HG02571 (cell line): ENCODE results near the gene SYNE1.
"Not testable (repeated sequence)": the region's sequence is repeated elsewhere in the genome, so short reads cannot be mapped to it uniquely, and the experiment has no call there.

Source experiments
- ATAC-seq: cut with Tn5 transposase; IDR thresholded peaks from one replicate; pipeline ENCODE4 v1.9.1; 2021; ENCODE audit warnings: mild to moderate bottlenecking, moderate library complexity; ENCODE audit not compliant: unreplicated experiment

The SYNE1 gene

DNA sequence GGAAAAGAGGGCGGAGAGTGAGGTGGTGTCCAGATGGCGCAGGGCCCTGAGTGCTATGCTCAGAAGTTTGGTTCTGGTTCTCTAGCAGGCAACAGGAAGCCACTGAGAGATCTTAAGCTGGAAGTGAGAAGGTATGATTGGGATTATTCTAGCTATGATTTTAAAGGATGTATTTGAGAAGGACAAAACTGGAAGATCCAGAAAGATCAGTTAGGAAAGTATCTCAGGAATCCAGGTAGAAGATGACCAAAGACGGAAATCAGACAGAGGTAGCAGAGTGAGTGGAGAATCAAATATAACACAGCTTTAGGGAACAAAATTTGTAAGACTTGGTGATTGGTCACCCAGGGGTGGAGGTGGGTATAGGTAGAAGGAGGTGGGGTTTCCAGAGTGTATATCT lies 5.8 kb downstream of the SYNE1 start:
- ATAC-seq = no peak

DNA sequence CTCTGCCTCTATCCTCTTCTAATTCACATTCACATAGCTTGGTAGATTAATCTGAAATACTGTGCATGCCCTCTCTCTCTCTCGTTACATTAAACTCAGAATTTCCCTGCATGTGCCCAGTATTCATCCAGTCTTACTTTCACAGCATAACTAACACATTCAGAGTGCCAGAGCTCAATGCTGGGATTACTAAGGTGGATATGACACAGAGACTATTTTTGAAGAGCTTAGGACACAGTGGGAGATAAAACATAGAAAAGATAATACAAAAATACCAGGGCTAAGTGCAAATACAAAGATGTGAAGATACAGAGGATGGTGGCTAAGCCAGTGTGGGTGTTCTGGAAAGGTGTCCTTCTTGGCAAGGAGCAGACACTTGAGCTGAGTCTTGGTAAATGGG lies 6.3 kb downstream of the SYNE1 start:
- ATAC-seq = no peak

DNA sequence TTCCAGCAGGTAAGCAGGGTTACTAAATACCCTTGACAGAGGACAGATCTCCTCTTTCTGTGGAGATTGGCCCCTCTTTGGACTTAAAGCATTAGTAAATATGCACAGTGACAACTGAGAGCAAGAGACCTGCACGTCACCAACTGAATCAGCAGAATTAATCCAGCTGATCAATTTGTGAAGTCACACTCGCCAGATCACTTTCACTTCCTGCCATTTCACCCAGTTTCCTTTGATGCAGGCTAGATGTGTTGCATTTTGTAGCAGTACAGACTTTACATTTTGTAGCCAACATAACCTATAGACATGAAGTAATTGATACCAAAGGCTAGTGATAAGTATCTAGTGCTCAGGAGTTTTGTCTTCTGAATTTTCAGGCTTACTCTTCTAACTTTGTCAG lies 11.9 kb downstream of the SYNE1 start:
- no peak for ATAC-seq

DNA sequence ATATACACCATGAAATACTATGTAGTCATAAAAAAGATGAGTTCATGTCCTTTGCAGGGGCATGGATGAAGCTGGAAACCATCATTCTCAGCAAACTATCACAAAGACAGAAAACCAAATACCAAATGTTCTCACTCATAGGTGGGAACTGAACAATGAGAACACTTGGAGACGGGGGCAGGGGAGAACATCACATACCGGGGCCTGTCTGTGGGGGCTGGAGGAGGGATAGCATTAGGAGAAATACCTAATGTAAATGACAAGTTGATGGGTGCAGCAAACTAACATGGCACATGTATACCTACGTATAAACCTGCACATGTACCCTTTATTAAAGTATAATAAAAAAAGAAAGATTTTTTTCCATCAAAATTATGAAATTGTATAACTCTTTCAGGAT lies 22.4 kb downstream of the SYNE1 start:
- not testable (repeated sequence) for ATAC-seq

DNA sequence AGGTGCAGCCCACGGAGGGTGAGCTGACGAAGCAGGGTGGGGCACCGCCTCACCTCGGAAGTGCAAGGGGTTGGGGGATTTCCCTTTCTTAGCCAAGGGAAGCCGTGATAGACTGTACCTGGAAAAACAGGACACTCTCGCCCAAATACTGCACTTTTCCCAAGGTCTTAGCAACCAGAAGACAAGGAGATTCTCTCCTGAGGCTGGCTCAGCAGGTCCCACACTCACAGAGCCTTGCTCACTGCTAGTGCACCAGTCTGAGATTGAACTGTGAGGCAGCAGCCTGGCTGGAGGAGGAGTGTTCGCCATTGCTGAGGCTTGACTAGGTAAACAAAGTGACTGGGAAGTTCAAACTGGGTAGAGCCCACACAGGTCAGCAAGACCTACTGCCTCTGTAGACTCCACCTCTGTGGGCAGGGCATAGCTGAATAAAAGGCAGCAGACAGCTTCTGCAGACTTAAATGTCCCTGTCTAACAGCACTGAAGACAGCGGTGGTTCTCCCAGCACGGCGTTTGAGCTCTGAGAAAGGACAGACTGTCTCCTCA lies 28.0 kb downstream of the SYNE1 start:
- no peak for ATAC-seq

DNA sequence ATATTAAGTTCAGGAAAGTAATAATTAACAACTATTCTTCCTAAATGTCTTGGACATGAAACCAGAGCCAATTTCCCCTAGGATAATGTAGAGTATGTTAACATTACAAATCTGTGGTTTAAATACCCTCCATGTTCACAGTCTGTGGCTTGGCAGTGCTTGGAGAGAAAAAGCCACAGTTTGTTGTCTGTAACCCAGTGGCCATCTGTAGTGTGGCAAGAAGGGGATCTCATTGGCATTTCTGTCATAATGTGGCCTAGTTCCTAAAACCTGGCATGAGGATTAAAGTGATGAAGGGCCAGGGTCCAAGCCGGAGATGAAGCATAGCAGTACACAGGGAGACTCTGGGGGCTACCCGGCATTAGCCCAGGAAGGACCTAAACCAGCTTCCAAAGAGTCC lies 31.2 kb downstream of the SYNE1 start:
- ATAC-seq = no peak

DNA sequence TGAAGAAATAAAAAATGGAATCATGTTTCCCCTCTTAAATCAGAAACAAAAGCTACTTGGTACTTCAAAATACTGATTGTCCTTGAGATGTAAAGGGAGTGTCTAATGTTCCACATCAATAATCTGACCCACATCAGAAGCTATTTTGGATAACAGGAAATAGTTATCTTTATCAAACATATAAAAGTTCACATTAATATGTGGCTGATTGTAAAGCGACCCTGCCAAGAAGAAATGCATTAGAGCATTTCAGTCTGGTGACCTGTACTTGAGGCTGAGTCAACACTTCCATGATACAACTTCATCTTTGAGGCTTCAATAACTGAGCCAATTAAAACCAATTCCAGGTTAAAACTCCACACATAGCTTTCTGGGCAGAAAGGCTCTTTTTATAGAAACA lies 31.8 kb downstream of the SYNE1 start:
- no peak for ATAC-seq

DNA sequence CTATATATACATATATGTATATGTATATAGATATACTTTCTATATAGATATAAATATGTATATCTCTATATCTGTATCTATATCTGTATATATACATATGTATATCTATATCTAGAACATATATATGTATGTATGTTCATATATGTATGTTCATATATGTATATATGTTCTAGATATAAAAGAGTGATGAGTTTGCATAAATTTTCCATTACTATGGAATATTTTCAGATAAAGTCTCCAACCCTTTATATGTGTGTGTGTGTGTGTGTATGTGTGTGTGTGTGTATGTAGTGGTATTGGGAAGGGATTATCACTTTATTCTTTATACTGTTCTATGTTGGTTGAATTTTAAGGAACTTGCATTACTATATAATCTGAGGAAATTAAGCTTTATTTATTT lies 33.3 kb downstream of the SYNE1 start:
- ATAC-seq = no peak

DNA sequence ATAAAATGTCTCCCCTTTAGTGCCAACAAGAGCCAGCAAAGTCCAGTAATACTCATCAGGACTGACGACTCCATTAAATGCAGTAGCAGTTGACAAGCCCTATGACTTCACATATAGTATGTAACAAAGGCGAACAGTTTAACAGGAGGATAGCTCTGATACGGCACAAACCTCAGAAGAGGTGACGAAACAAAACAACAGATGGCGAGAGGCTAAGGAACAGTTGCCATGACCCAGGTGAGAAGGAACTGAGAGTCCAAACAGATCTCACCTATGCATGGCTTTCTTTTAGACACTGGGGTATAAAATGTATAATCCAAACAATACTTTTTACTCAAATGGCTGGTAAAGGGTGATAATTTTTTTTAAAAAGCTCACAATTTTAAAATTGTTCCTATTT lies 37.1 kb downstream of the SYNE1 start:
- ATAC-seq = no peak

DNA sequence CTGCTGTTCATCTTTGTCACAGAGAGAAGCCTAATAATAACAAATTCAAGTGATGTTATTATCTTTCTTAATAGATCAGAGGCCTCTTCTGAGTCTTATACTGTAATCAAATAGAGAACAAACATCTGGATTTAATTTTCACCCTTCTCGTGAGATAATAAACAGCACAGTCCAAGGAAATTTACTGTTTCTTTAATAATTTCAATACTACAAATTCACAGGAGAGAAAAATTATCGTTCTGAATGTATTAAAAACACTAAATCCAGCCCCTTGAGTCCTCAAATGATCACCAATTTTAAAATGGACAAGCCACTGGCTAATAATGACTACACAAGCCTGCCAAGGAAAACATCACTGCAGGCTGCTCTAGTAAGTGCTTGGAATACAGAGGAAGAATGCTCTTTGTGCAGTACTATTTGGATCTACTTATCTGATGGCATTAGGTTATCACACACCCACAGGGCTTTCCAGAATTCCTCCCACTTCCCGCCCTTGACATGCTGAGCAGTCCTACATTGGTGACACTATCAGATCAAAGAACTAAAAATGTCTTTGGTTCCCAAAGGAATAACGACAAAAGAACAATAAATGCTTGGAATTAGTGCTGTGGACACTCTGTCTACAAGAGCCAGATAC lies 38.1 kb downstream of the SYNE1 start:
- no peak for ATAC-seq

DNA sequence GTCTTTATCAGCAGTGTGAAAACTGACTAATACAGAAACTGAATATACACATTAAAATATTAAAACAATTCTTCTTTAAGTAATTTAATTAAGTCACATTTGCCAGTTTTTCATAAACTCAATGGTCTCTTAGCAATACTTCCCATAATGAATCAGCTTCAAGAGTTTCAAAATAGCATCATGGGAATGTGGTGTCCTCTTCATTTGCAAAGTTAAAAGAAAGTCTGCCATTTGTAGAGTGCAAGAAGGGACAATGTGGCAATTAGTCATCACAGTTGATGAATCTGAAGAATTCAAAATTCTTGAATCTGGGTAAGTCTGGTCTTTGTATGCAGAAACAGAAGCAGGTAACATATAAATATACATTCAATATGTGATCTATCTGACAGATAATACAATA lies 38.7 kb downstream of the SYNE1 start:
- no peak for ATAC-seq

DNA sequence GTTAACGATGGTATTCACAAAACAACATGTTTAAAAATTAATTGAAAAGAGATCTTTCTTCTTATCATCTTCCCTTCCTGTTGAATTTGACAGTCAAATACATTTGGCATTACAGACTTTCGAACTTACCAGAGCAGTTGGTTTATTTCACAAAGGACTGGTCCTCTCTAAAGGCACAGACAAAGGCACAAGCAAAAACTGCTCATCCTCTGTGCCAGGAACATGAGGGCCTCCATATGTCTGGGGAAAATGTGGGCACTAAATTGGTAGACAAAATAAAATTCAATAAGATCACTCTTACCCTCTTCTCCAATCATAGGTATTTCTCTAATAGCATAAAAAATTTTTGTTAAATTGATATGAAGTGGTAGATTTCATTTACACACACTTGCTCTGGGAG lies 40.4 kb downstream of the SYNE1 start:
- ATAC-seq = no peak

DNA sequence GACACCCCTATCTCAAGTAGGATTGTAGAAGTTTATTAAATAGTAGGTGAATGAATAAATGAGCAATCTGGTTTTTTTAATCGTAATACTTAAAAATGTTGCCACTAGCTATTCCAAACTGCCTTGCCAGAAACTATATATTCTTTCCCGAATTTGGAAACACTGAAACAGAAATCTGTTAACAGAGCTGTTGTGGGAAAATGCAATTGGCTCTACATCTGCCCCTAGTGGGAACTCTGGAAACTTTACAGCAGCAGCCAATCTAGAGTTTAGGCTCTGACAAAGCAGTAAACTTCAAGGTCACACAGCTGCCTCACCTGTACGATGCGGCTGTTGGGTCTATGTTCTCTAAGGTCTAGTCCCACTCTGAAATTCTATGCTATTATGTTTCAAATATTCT lies 41.7 kb downstream of the SYNE1 start:
- ATAC-seq = no peak

DNA sequence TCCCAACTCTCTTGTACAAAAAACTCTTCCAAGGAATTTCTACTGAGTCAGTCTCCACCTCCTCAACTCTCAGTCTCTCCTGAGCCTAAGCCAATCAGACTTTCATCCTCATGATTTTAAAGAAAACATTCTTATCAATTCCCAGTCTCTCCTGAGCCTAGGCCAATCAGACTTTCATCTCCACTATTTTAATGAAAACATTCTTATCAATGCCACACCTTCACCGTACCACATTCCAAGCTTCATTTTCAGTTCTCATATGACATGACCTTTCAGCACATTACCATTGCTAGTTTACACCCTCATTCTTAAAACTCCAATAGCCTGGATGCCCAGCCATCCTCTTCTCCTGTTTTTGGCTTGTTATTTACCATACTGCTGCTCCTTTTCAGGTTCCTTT lies 42.5 kb downstream of the SYNE1 start:
- ATAC-seq = no peak

DNA sequence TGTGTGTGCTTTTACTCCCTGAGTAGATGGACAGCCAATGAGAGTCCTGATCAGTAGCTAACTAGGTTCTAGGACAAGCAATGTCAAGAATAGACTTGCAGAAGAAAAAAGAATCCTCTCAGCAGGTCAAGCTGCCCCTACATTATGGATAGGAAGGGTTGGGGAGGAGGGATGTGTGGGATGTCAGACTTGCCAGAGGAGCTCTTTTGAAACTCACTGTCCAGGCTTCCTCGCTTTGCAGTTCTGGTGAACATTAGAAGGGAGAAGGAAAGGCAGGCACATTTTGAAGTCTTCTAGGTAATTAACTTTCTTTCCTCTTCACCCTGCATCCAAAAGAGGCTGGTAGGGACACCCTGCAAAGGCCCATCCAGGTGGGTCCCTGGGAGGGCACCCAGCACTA lies 48.7 kb downstream of the SYNE1 start:
- no peak for ATAC-seq

DNA sequence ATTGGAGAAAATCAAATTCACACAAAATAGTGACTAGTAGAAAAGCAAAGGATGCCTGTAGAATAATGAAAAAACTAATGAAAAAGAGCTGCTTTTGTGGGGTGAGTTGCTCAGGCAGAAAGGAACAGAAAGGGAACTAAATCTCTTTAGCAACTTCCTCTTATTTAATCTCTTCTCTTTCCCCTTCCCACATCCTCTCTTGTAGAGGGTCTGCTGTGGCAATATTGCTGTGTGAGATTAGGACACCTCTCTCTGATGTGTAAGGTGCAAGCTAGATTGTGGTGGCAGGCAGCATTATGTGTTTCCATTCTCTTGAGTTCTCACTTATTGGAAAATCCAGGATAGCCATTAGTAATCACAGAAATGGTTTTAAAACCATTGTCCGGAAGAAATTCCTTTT lies 49.7 kb downstream of the SYNE1 start:
- ATAC-seq = no peak

DNA sequence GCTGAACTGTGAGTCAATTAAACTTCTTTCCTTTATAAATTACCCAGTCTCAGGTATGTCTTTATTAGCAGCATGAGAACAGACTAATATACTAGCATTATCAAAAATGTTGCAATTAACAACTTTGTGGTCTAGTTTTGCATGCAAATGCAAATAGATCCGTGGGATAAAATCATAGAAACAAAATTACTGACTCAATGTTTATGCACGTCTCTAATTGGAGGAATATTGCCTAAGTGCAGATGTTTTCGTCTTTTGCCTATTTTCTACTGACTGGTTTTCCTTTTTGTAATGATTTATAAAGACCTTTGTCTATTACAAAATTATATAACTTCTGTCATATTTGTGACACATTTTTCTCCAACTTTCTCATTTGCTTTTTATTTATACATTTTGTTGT lies 51.9 kb downstream of the SYNE1 start:
- ATAC-seq = no peak

DNA sequence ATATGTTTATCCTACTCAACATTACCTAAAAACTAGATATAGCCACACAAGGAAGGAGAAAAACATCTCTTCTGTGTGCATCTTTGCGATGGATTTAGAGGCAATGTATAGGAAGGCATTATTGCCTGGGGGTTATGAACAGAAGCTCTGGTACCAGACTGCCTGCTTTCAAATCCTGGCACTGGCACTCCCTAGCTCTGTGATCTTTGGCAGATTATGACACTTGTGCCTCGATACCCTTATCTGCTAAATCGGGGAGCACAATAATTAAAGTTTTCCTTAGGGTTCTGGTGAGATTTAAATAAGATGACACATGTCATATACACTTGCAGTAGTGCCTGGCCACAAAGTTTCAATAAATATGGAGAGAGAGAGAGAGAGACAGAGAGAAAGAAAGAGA lies 53.3 kb downstream of the SYNE1 start:
- no peak for ATAC-seq

DNA sequence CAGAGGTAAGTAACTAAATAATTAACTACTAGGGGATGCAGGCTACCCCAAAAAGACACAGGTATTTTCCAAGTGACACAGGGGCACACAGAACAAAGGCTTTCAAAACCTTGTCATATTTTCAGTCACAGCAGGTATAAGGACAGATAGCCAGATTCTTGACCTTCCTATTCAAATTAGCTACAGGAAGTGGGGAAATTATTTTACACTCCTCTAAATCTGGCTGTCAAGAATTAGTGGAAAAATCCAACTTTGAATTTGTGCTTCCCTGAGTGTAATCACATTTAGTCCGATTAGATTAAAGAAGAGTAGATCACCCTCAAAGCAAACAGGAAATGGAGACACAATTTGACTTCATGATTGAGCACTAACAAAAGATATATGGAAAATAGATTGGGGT lies 60.6 kb downstream of the SYNE1 start:
- no peak for ATAC-seq

DNA sequence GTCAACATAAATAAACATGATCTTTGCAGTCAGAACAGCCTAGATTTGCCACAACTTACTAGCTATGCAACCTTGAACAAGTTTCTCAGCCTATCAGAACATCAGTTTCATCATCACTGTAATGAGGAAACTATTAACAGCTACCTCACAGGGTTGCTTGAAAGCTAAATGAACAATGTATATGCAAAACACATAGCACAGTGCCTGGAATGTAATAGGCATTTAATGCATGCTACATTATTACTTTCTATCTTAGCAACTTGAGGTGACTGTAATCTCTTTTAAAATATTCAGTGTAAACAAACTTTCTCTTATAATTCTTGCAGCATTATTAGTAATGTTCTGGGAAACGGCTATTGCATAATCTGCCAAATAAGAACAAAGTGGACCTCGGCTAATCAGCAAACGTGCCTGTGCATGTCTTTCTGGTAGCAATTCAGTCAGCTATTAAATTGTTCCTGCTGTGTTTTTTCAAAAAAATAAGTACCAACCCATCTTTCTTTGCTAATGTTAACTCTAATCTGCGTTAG lies 61.5 kb downstream of the SYNE1 start:
- no peak for ATAC-seq

DNA sequence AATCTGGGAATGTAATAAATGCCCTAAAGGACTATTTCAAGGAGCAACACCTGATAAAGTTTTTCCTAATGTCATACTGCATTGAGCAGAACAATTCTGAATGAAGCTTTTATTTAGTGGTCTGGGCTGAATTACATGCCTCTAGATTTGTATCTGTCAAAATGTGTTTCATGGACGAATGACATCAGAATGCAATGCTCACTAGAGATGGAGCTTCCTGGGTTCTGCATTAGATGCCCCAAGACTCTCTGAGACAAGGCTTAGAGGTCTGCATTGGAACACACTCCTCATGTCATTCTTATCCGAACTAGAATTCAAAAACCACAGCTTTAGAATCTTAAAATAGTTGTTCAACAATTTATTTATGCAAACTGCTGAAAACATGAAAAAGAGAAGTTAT lies 62.0 kb downstream of the SYNE1 start:
- ATAC-seq = no peak

DNA sequence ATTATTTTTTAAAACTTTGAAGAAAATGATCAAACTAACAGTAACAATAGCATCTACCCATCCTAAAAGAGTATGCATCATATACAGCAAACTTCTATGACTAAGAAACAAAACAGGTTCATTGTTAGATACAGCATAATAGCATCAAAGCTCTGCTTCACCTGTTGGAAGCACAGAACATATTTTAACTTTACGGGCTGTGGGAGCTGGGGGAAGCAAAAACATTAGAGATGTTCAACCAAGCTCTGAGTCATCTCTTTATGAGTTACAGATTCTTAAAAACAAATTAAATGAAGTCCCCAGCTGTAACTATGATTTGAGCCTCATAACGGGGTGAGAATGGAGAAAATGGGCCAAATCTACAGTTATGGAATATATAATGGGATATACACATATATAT lies 63.4 kb downstream of the SYNE1 start:
- ATAC-seq = no peak
